GM19351 (cell line): ENCODE results near the gene OSBPL8.
A peak's percentile ranks its signal among the peaks of the same experiment; 100 is the strongest.

Source experiments
- ATAC-seq: cut with Tn5 transposase; IDR thresholded peaks from one replicate; pipeline ENCODE4 v1.9.1; 2021; ENCODE audit warnings: mild to moderate bottlenecking, moderate library complexity; ENCODE audit not compliant: unreplicated experiment

OSBPL8 gene

DNA sequence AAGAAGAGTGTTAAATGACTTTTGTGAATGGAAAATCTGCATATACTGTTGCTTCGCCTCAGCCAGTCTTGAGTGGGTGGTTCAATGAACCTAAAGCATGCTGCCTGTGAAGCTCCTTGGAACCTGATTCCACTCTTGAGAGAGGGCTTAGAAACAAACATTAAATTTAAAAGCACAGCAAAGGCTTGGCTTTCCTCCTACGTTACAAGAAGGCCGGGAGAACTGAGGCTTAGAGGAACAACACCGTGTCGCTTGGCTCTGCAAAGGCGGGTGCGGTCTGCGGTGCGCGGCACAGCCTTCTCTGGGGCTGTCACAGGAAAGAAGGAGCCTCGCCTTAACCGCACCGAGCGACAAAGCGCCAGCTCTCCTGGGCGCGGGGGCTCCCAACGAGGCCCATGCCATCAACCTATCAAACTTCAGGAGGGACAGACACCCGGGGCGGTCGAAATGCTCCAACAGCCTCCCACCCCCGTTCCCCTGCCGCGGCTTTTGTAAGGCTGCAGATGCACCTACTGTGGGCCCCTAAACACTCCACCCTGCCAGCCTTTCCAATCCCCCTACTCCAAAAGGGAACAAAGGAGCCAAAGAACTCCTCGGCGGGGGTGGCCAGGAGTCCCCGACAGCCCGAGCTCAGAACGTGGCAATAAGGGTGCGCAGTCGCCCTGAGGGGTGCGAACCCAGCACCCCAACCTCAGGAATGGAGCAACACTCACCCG is 729 bp downstream of the OSBPL8 start:
- ATAC-seq: peak; percentile 59

DNA sequence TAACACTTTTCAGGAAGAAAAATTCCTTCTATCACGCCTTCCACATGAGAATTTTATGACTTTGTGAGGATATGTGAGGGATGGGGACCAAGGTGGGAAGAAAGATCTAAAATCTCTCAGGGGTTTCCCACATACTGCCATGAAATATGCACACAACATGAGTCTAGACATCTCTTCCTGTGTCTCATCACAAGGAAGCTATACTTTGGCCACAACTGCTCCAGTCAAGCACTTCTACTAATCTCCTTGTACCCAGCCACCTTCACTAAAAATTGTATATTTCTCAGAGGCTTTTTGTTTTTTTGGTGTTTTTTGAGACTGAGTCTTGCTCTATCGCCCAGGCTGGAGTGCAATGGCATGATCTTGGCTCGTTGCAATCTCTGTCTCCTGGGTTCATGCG is 3.2 kb downstream of the OSBPL8 start:
- no peak for ATAC-seq

DNA sequence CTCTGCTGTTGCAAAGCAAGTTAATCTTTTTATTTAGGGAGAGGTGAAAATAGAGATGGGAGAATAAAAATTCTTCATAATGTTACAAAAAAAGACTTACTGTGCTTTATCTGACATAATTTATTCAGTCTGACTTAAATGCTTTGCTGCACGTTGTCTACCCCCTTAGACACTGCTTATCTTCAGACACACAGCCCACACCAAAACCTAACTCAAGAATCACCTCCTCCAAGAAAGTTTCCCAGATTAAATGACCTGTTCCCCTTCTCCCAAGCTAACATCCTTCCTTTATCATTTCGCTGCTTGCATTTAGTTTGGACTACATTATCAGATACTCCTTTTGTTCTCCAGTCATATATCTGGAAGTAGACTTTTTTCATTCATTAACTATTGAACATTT is 3.8 kb downstream of the OSBPL8 start:
- ATAC-seq: no peak

DNA sequence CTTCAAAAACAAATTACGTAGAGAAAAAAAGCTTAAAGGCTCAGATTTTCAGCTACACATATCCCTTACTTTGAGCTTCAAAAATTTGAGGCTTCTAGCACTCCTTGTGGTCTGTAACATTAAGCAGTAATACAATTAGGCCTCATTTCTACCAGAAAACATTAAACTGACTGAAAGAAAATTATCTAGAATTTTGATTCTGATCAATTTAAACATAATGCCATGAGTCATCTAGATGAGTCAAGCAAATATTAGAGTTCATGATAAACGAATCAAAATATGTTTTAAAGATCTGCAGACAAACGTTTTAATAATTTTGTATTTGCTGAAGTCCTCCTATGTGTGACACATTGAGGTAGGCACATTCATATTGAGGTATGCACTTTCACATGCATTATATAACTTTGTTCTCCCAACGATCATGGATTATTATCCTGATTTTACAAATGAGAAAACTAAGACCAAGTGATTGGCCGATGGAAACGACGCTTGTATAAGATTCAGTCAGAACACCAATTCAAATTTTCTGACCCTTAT is 4.3 kb downstream of the OSBPL8 start:
- ATAC-seq: no peak

DNA sequence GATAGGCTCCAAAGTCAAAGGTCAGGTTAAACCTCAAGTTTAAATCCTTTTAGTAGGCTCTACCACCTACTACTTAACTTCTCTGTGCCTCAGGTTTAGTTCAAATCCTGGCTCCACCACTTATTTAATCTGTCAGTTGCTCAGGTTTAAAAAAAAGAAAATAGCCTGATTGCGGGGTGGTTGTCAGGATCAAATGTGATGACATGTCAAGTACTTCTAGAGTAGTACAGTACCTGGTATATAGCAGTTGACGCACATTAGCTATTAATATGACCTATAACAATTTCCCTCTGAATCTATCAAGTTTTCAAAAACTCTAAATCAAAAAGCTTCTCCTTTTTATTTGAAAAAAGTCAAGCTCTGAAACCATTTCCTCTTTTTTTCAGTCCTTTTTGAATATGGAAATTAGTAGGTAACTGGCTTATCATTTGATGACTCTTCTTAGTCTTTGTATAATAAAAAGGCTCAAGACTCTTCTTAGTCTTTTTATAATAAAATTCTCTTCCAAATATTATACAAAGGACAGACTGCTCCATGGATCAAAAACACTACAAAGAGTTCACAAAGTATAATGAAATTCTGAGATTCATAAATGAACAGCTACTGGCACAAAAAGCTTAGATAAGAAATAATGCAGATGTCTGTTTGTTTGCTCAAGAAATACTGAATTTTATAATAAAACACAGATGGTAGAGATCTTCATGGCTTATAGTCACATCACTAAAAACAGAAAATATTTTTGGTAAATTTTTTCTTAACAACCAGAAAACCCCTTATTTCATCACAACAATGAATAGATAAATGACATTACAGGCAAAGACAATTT is 5.0 kb downstream of the OSBPL8 start:
- ATAC-seq: no peak

DNA sequence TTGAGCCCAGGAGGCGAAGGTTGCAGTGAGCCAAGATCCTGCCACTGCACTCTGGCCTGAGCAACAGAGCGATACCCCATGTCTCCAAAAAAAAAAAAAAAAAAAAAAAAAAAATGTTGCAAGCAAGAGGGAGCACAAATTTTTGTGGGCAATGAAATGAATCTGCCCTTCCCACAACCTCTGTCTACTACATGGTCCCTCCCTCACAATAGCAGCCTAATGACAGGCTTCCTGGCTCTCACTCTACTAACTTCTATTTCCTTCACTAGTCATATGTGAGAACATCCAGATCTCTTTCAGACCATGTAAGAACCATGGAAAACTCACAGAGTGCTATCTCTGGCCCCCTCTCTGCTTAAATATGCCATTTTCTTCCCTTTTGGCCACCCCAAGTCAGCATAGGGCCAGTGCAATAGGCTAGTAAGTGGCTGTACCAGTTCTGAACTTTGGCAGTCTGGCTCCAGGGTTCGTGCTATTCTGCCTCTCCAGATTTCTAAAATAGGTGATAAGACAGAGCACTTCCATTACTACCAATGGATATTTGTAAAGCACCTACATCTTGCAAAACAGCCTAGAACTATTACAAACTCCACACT is 7.1 kb downstream of the OSBPL8 start:
- ATAC-seq: no peak

DNA sequence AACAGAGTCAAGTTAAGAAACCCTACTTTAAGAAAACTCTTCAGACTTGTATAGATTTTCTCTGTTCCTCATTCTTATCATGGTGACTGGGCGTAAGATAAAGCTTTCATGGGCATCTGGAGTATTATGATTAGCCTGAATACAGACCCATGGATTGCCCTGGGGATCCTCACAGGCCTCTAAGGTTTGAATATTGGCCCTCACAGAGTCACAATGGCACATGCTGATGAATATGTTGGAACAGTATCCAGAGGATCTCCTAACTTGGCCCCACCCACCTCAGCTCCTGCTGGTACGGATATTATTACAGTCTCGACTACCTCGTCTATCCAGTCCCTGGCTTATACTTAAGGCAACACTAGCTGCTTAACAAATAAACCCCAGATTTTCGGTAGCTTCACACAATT is 8.1 kb downstream of the OSBPL8 start:
- ATAC-seq: peak; percentile 81

DNA sequence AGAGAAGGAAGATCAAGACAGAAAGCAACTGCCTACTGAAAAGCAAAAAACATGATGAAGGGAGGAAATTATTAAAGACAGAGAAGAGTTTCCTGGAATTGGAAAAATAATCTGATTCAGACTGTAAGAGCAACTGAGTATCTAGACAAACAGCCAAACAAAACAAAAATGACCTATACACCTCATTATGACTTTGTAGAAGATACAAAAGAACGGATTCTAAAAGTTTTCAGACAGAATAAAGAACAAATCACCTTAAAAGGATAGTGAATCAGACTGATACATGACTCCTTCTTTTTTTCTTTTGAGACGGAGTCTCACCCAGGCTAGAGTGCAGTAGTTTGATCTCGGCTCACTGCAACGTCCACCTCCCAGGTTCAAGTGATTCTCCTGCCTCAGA is 10.4 kb downstream of the OSBPL8 start:
- no peak for ATAC-seq

DNA sequence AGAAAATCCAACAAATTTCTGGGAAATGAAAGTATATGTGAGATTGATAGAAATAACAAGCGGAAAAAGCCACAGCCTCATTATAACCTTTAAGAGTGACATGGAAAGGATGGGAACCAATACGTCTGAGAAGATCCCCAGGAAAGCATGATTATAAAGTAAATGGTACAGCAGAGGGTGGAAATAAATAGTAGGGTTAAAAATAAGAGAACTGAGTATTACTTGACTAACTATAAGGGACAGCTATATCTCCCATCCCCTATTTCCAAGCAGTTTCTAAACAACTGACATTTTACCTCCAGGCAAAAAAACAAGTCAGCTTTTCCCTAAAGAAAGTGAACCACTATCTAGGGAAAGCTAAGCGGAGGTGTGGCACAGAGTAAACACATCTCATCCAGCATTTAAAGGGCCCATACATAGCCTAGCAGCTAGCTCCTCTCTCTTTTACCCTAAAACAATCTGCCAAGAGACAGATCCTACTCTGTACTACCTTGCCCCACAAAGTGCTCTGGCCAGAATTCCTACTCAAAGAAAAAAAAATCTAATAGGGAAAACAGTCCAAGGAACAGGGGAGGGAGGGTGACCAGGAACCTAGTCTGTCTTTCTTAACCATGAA is 11.2 kb downstream of the OSBPL8 start:
- ATAC-seq: no peak

DNA sequence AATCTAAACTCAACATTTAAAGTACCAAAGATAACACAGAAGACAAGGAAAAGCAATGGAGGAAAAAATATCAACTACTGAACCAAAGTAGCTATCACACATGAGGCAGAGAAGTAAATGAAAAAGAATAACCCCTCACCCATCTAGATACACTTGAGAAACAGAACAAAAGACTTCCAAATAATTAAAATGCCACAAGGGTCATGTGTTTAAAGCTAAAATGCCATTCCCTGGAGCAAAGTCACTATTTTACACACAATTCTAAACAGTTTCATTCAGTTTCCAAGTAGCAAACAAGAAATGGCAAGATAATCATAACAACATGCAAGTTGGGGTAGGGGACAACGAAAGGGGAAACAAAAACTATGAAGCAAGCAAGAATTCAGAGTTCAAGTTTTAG is 12.0 kb downstream of the OSBPL8 start:
- no peak for ATAC-seq

DNA sequence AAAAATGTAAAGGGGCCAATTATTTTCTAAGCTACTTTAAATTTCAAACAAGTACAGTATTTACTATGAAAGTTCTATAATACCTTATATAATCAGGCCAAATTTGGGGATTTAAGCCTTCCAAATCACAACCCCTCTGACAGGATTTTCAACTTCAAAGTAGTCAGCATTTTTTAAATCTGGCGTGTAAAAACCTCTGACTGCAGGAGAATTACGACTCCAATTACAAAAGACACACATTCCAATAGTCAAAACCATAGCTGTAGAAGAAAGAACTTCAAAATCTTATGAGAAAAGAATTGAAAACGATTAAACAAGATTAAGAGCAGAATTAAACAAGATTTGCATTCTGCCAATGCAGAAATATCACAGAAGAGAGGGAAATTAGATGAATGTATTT is 12.7 kb downstream of the OSBPL8 start:
- ATAC-seq: no peak

DNA sequence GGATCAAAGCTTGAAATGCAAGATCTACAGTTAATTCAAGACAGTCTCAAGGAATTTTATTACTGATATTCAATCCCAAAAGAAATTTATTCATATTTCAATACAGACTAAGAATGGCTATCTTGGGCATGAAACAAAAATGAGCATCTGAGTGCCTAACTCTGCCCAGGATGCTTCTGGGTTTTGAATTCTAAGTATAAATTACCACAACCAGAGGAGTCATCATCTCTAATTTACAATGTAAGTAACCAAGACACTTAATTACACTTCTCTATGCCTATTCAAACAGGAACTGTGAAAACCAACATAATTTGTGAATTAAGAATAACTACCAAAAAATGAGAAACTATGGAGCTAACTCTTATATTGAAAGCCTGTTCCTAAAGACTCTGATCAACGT is 14.1 kb downstream of the OSBPL8 start:
- no peak for ATAC-seq

DNA sequence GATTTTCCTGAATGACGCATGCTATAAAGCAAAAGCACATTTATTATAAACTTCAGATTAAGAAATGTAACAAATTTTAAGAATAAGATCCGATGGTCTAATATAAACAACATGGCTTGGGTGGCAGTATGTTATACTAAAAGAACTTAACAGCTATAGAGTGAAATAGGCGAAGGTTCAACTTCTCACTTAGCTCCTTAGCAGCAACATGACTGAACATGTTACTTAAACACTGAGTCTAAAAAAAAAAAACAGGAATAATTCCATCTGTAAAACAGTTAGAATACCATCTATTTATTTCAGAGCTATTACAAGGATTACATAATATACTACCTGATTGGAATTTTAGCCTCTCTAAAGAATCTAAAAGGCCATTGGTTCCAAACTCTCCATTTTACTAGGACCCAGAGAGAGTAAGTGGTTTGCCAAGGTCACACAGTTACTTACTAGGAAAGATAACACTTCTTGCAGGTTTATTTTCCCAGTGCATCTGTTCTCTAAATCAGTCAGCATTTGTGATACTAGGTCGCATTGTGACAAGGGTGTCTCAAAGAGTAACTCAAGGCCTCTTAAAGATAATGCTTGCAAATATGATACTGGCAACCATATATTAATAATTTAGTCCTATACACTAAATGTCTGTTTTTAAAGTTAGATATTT is 14.8 kb downstream of the OSBPL8 start:
- no peak for ATAC-seq

DNA sequence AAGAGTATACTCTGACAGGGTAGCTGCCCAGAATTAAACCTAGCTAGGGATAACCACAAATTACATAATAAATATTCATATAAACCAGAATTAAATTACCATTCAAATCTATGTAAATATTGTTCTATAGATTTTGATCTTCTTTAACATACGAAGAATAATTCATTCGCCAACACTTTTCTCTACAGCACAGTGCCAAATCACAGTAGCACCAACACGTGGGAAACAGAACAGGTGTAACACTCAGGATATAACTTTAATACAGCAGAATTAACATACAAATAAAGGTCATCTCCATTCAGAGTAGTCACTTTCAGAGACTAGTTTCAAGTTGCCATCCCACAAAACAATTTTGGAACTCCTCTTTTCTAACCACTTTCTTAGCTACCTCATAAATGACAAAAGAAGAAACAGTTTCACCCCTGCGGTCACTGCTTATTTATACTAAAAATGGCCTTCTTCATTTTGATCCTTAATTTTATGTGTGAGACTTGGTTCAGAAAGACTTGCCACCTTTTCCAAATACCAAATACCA is 15.7 kb downstream of the OSBPL8 start:
- no peak for ATAC-seq

DNA sequence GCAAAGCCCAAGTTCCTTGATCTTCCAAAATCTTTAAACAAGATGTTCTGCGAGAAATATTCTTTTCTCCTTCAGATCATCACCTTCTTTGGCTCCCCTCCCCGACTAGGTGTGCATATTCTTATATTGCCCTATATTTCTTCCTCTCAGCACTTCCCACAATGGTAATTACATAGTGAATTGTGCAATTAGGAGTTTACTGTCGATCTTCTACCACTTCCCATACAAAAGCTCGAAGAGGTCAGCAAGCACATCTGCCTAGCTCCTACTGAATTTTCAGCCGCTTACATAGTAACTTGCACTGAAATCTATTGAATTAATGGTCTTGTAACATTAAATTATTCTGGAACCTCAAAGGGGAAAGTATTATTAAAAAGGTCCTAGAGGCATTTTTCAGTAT is 16.7 kb downstream of the OSBPL8 start:
- ATAC-seq: no peak

DNA sequence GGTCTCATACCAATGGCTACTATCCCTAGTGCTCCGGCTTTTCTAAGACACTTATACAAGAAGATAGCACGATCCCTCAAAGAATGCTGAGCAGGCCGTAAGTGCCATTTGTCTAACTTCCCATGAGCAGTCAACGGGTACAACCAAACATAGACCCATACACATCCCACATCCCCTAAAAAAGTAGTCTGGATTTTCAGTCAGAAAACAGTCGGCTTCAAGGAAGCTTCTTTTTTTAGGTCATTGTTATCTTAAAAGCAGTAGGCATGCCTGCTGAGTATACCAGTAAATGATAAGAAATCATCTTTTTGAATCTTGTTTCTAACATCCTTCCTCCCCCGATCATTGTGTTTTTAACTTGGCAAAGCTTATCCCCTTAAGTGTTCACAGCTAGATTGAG is 19.8 kb downstream of the OSBPL8 start:
- no peak for ATAC-seq

DNA sequence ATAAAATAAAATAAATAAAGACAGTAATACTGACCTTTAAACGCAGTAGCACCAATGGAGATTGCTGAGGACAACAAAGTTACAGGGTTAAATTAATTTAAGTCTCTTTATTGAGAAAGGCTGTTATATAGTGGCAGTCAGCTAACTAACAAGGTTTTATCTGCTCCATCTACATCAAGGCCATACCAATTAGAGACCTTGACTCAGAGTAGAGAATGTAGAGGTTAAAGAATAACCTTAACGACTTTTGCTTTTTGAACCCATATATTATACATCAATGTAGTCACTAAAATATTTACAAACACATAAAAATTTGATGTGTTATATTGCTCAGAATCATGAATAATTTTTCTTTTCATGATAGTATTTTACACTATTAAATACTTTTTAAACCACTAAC is 21.6 kb downstream of the OSBPL8 start:
- no peak for ATAC-seq

DNA sequence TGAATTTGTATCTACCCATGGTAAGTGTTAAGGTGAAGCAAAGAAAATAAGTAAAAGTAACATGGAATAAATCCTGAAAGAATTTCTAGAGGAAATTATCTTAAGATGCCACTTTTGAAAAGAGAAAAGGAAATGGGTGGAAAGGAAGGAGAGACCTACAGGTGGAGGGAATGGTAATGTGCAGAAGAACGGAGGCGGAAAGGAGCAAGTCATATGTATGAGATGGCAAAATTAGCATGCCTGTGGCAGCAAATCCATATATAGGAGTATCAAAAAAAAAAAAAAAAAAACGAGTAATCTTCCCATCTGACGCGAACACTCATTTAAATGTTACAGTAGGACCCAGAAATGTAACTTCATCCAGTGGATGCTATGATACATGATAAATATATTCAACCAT is 23.0 kb downstream of the OSBPL8 start:
- ATAC-seq: no peak

DNA sequence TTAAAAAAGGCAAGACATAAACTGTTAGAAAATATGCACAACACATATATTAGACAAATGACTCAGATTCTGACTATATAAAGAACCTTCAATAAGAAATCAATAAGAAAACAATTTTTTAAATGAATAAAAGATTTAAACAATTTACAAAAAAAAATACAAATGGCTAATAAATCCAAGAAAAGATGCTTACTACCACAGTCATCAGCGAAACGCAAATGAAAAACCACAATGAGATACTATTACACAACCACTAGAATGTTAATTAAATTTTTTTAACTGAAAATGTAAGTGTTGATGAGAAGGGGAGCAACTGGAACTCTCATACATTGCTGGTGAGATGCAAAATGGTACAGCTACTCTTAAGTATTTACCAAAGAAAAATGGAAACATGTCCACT is 24.4 kb downstream of the OSBPL8 start:
- no peak for ATAC-seq

DNA sequence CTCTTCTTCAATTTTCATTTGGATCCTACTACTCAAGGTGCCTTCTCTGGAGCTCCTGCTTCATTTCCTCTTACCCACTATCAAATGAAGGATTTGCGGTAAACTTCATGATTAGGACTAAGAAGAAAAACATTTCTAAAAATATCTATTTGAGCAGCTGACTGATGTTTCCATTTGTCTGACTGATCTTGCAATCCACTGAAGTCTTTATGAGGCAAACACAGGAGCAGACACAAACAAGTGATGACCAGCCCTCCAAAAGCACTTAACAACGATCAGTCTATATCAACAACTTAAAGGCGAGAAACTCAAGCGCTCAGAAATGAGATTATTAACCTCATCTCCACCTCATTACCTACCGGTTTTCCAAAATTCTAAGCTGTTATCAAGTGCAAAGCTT is 26.2 kb downstream of the OSBPL8 start:
- ATAC-seq: no peak

DNA sequence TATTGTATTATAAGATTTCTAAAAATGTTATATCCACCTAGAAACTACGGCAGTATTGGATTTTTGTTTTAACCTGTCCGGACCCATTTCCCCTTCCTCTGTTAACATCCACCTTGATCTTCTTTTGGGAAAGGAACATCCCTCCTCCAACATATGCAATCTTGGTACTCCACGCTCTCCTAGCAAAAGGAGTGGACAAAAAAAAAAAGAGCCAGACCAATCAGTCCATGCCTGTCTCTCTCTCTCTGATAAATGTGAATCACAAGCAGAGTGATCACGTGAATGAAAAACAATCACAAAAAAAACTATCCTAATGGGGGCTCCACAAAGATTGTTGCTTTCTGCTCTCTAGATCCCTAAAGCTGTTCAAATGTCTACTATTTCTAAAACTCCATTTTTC is 27.1 kb downstream of the OSBPL8 start:
- no peak for ATAC-seq
